GM23338 (cell line): ENCODE results near the gene KCNMB1. TPM values are rescaled to one million over a fixed set of nuclear protein-coding genes. Genes with fewer than 3 reads are reported as not detected.

Experiments
- ATAC-seq: fragments of 200-7000 bp; cut with Tn5 transposase; 3 replicates; pipeline ENCODE4 v1.9.1; 2020
- DNase-seq: peaks from one replicate; pipeline ENCODE4 v3.0.0-alpha.2; 2015; ENCODE audit warnings: low spot score
- H2AFZ ChIP-seq: fragments of 200-600 bp; sonication (generic); 2 replicates; pipeline ENCODE4 v1.8.0; 2016; ENCODE audit warnings: antibody characterized with exemption, mild to moderate bottlenecking, moderate library complexity
- H3F3A ChIP-seq: fragments of 200-600 bp; sonication (generic); replicated peaks from 2 replicates; pipeline ENCODE4 v1.8.0; 2017; ENCODE audit warnings: antibody characterized with exemption, mixed run types, low read depth
- H3K27ac ChIP-seq: fragments of 200-600 bp; sonication (generic); 2 replicates; pipeline ENCODE4 v1.6.1; 2016; ENCODE audit warnings: low read depth
- H3K27me3 ChIP-seq: fragments of 200-600 bp; sonication (generic); 2 replicates; pipeline ENCODE4 v1.8.0; 2016; ENCODE audit warnings: mild to moderate bottlenecking, mixed run types, moderate library complexity; ENCODE audit not compliant: insufficient read depth
- H3K36me3 ChIP-seq: fragments of 200-600 bp; sonication (generic); 2 replicates; pipeline ENCODE4 v1.8.0; 2016; ENCODE audit warnings: mild to moderate bottlenecking; ENCODE audit not compliant: insufficient read depth
- H3K4me1 ChIP-seq: fragments of 200-600 bp; sonication (generic); 2 replicates; pipeline ENCODE4 v1.8.0; 2016; ENCODE audit warnings: mild to moderate bottlenecking, moderate library complexity; ENCODE audit not compliant: insufficient read depth
- H3K4me2 ChIP-seq: fragments of 200-600 bp; sonication (generic); 2 replicates; pipeline ENCODE4 v1.7.1; 2017; ENCODE audit warnings: mixed run types
- H3K4me3 ChIP-seq: fragments of 200-600 bp; sonication (generic); 2 replicates; pipeline ENCODE4 v1.6.1; 2016; ENCODE audit warnings: mixed run types
- H3K79me2 ChIP-seq: fragments of 200-600 bp; sonication (generic); replicated peaks from 2 replicates; pipeline ENCODE4 v1.8.0; 2017; ENCODE audit warnings: mild to moderate bottlenecking; ENCODE audit not compliant: insufficient read depth
- H3K9me2 ChIP-seq: fragments of 200-600 bp; sonication (generic); 2 replicates; pipeline ENCODE4 v1.8.0; 2017; ENCODE audit not compliant: insufficient read depth
- H4K20me1 ChIP-seq: fragments of 200-600 bp; sonication (generic); replicated peaks from 2 replicates; pipeline ENCODE4 v1.8.0; 2017; ENCODE audit warnings: mild to moderate bottlenecking; ENCODE audit not compliant: insufficient read depth
- H3K27ac Mint-ChIP-seq: 2 replicates; pipeline ENCODE4 v1.8.0; 2020; ENCODE audit warnings: inconsistent platforms, mild to moderate bottlenecking, moderate library complexity, mixed read lengths
- H3K27me3 Mint-ChIP-seq: 3 replicates; pipeline ENCODE4 v1.8.0; 2022; ENCODE audit warnings: low read depth, mild to moderate bottlenecking, moderate library complexity, mixed read lengths, inconsistent platforms; ENCODE audit not compliant: insufficient read depth, poor library complexity
- H3K36me3 Mint-ChIP-seq: 3 replicates; pipeline ENCODE4 v1.8.0; 2021; ENCODE audit warnings: low read depth, mild to moderate bottlenecking, inconsistent platforms, moderate library complexity, mixed read lengths
- H3K4me1 Mint-ChIP-seq: 3 replicates; pipeline ENCODE4 v1.8.0; 2020; ENCODE audit warnings: mild to moderate bottlenecking, inconsistent platforms, mixed read lengths
- H3K4me3 Mint-ChIP-seq: 3 replicates; pipeline ENCODE4 v1.8.0; 2021; ENCODE audit warnings: moderate library complexity, mild to moderate bottlenecking, inconsistent platforms, mixed read lengths
- H3K9me3 Mint-ChIP-seq: 3 replicates; pipeline ENCODE4 v1.8.0; 2020; ENCODE audit warnings: moderate library complexity, mild to moderate bottlenecking, inconsistent platforms, mixed read lengths
- CREB1 ChIP-seq: fragments of 250-450 bp; sonication (Bioruptor Pico); IDR thresholded peaks from 2 replicates; pipeline ENCODE4 v1.5.0; 2020; ENCODE audit warnings: low read depth, mild to moderate bottlenecking, moderate library complexity
- EZH2 ChIP-seq: fragments of 200-600 bp; sonication (generic); IDR thresholded peaks from one replicate; pipeline ENCODE4 v1.8.0; 2017; ENCODE audit warnings: antibody characterized with exemption, mild to moderate bottlenecking, low read depth; ENCODE audit not compliant: unreplicated experiment
- EZH2phosphoT487 ChIP-seq: fragments of 200-600 bp; sonication (generic); IDR thresholded peaks from one replicate; pipeline ENCODE4 v1.8.1; 2018; ENCODE audit warnings: antibody characterized with exemption; ENCODE audit not compliant: unreplicated experiment
- JUNB ChIP-seq: IDR thresholded peaks from one replicate; pipeline ENCODE4 v1.6.1; 2016; ENCODE audit warnings: antibody characterized with exemption; ENCODE audit not compliant: unreplicated experiment
- NANOG ChIP-seq: IDR thresholded peaks from 2 replicates; pipeline ENCODE4 v1.6.1; 2016; ENCODE audit warnings: antibody characterized with exemption, borderline replicate concordance
- POLR2AphosphoS5 ChIP-seq: IDR thresholded peaks from 2 replicates; pipeline ENCODE4 v1.6.1; 2016; ENCODE audit warnings: antibody characterized with exemption, low read depth
- STAT1 ChIP-seq: IDR thresholded peaks from one replicate; pipeline ENCODE4 v1.6.1; 2016; ENCODE audit warnings: antibody characterized with exemption; ENCODE audit not compliant: unreplicated experiment
- ZNF114 ChIP-seq: fragments of 250-450 bp; sonication (Bioruptor Pico); IDR thresholded peaks from 2 replicates; pipeline ENCODE4 v1.5.0; 2020; ENCODE audit warnings: mild to moderate bottlenecking, moderate library complexity
- ZNF331 ChIP-seq: fragments of 250-450 bp; sonication (Bioruptor Pico); IDR thresholded peaks from 2 replicates; pipeline ENCODE4 v1.5.0; 2020; ENCODE audit warnings: low read depth, mild to moderate bottlenecking, moderate library complexity
- polyA plus RNA-seq: library from polyadenylated mRNA; unstranded; fragments of >200 nt; fragmentation: Nextera tagmentation; extraction: Ambion mirVana; gene quantifications from 2 replicates; pipeline ENCODE4 v1.2.1, GENCODE V29; 2016
- total RNA-seq: library from RNA; depleted of rRNA; stranded (reverse); fragments of >200 nt; shearing (Covaris generic); gene quantifications from 2 replicates; pipeline ENCODE4 v1.2.3, GENCODE V29; 2014
- TF ChIP-seq, protein P1 (sequence below): IDR thresholded peaks from 2 replicates; pipeline ENCODE4 v1.6.1; 2016; ENCODE audit warnings: antibody characterized with exemption
- TF ChIP-seq, protein P2 (sequence below), 2 experiments: fragments of 200-600 bp in 1 of 2; sonication (generic) in 1 of 2; conservative IDR thresholded peaks; 2 replicates each; pipeline versions ENCODE4 v1.5.1 to v1.6.1; 2016 to 2017; ENCODE audit warnings: antibody characterized with exemption in 2 of 2, low read depth in 2 of 2, mild to moderate bottlenecking in 2 of 2, moderate library complexity in 1 of 2
- TF ChIP-seq, protein P3 (sequence below): fragments of 250-450 bp; sonication (Bioruptor Pico); IDR thresholded peaks from 2 replicates; pipeline ENCODE4 v1.5.0; 2020; ENCODE audit warnings: mild to moderate bottlenecking, moderate library complexity
- TF ChIP-seq, protein P4 (sequence below): IDR thresholded peaks from one replicate; pipeline ENCODE4 v1.6.1; 2018; ENCODE audit warnings: antibody characterized with exemption; ENCODE audit not compliant: unreplicated experiment

KCNMB1 gene
- total and polyA plus RNA-seq, 2 experiments from 2014 or later = 0.17 to 0.19 TPM

DNA sequence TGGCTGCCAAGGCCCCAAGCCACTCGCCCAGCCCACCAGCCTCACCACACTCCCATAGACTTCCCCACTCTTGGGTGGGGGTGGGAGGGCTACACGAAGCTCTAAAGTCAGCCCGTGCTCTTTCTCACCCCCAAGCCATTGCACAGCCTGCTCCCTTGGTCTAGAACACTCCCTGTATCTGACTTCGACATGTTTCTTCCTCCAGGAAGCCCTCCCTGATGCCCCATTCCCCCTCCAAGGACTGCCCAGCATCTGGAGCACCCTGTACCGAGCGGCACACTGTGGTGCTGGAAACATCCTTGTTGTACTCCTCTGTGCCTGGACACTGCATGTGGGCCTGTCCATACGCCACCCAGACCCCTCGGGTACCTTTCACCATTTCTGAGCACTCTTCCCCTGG lies 49.4 kb upstream of the KCNMB1 start:
- Mint-ChIP-seq H3K36me3 (no peaks in the 10 kb centered on the region; the same call in 2 of the 3 replicates), H3K27ac (no peak overlapping the region)
- no peak overlapping the region for H3K4me3 ChIP-seq

More for the DNA sequence above, 49.4 kb upstream of the KCNMB1 start:
- TF ChIP-seq EZH2 = no peak
- TF ChIP-seq, protein P1, sequence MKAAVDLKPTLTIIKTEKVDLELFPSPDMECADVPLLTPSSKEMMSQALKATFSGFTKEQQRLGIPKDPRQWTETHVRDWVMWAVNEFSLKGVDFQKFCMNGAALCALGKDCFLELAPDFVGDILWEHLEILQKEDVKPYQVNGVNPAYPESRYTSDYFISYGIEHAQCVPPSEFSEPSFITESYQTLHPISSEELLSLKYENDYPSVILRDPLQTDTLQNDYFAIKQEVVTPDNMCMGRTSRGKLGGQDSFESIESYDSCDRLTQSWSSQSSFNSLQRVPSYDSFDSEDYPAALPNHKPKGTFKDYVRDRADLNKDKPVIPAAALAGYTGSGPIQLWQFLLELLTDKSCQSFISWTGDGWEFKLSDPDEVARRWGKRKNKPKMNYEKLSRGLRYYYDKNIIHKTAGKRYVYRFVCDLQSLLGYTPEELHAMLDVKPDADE = no peak
- no peak for TF ChIP-seq ZNF114 (CRISPR knock-in tag)
- TF ChIP-seq EZH2phosphoT487 = no peak
- no peak for TF ChIP-seq NANOG
- TF ChIP-seq POLR2AphosphoS5 = no peak
- no peak for TF ChIP-seq STAT1
- TF ChIP-seq, protein P2, sequence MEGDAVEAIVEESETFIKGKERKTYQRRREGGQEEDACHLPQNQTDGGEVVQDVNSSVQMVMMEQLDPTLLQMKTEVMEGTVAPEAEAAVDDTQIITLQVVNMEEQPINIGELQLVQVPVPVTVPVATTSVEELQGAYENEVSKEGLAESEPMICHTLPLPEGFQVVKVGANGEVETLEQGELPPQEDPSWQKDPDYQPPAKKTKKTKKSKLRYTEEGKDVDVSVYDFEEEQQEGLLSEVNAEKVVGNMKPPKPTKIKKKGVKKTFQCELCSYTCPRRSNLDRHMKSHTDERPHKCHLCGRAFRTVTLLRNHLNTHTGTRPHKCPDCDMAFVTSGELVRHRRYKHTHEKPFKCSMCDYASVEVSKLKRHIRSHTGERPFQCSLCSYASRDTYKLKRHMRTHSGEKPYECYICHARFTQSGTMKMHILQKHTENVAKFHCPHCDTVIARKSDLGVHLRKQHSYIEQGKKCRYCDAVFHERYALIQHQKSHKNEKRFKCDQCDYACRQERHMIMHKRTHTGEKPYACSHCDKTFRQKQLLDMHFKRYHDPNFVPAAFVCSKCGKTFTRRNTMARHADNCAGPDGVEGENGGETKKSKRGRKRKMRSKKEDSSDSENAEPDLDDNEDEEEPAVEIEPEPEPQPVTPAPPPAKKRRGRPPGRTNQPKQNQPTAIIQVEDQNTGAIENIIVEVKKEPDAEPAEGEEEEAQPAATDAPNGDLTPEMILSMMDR (conservative IDR thresholded peaks at IDR 0.05; ENCODE audit: low read depth in 2 of 2) = no peak
- no peak for TF ChIP-seq JUNB
- no peak for TF ChIP-seq ZNF331 (CRISPR knock-in tag)
- TF ChIP-seq CREB1 = no peak
- TF ChIP-seq, protein P3, sequence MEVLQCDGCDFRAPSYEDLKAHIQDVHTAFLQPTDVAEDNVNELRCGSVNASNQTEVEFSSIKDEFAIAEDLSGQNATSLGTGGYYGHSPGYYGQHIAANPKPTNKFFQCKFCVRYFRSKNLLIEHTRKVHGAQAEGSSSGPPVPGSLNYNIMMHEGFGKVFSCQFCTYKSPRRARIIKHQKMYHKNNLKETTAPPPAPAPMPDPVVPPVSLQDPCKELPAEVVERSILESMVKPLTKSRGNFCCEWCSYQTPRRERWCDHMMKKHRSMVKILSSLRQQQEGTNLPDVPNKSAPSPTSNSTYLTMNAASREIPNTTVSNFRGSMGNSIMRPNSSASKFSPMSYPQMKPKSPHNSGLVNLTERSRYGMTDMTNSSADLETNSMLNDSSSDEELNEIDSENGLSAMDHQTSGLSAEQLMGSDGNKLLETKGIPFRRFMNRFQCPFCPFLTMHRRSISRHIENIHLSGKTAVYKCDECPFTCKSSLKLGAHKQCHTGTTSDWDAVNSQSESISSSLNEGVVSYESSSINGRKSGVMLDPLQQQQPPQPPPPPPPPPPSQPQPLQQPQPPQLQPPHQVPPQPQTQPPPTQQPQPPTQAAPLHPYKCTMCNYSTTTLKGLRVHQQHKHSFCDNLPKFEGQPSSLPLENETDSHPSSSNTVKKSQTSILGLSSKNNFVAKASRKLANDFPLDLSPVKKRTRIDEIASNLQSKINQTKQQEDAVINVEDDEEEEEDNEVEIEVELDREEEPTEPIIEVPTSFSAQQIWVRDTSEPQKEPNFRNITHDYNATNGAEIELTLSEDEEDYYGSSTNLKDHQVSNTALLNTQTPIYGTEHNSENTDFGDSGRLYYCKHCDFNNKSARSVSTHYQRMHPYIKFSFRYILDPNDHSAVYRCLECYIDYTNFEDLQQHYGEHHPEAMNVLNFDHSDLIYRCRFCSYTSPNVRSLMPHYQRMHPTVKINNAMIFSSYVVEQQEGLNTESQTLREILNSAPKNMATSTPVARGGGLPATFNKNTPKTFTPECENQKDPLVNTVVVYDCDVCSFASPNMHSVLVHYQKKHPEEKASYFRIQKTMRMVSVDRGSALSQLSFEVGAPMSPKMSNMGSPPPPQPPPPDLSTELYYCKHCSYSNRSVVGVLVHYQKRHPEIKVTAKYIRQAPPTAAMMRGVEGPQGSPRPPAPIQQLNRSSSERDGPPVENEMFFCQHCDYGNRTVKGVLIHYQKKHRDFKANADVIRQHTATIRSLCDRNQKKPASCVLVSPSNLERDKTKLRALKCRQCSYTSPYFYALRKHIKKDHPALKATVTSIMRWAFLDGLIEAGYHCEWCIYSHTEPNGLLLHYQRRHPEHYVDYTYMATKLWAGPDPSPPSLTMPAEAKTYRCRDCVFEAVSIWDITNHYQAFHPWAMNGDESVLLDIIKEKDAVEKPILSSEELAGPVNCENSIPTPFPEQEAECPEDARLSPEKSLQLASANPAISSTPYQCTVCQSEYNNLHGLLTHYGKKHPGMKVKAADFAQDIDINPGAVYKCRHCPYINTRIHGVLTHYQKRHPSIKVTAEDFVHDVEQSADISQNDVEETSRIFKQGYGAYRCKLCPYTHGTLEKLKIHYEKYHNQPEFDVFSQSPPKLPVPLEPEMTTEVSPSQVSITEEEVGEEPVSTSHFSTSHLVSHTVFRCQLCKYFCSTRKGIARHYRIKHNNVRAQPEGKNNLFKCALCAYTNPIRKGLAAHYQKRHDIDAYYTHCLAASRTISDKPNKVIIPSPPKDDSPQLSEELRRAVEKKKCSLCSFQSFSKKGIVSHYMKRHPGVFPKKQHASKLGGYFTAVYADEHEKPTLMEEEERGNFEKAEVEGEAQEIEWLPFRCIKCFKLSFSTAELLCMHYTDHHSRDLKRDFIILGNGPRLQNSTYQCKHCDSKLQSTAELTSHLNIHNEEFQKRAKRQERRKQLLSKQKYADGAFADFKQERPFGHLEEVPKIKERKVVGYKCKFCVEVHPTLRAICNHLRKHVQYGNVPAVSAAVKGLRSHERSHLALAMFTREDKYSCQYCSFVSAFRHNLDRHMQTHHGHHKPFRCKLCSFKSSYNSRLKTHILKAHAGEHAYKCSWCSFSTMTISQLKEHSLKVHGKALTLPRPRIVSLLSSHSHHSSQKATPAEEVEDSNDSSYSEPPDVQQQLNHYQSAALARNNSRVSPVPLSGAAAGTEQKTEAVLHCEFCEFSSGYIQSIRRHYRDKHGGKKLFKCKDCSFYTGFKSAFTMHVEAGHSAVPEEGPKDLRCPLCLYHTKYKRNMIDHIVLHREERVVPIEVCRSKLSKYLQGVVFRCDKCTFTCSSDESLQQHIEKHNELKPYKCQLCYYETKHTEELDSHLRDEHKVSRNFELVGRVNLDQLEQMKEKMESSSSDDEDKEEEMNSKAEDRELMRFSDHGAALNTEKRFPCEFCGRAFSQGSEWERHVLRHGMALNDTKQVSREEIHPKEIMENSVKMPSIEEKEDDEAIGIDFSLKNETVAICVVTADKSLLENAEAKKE (CRISPR knock-in tag) = no peak
- TF ChIP-seq, protein P4, sequence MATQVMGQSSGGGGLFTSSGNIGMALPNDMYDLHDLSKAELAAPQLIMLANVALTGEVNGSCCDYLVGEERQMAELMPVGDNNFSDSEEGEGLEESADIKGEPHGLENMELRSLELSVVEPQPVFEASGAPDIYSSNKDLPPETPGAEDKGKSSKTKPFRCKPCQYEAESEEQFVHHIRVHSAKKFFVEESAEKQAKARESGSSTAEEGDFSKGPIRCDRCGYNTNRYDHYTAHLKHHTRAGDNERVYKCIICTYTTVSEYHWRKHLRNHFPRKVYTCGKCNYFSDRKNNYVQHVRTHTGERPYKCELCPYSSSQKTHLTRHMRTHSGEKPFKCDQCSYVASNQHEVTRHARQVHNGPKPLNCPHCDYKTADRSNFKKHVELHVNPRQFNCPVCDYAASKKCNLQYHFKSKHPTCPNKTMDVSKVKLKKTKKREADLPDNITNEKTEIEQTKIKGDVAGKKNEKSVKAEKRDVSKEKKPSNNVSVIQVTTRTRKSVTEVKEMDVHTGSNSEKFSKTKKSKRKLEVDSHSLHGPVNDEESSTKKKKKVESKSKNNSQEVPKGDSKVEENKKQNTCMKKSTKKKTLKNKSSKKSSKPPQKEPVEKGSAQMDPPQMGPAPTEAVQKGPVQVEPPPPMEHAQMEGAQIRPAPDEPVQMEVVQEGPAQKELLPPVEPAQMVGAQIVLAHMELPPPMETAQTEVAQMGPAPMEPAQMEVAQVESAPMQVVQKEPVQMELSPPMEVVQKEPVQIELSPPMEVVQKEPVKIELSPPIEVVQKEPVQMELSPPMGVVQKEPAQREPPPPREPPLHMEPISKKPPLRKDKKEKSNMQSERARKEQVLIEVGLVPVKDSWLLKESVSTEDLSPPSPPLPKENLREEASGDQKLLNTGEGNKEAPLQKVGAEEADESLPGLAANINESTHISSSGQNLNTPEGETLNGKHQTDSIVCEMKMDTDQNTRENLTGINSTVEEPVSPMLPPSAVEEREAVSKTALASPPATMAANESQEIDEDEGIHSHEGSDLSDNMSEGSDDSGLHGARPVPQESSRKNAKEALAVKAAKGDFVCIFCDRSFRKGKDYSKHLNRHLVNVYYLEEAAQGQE = no peak
- no peak for ATAC-seq
- Histone ChIP-seq H3K27me3 (no peaks in the 10 kb centered on the region), H3F3A (no peaks in the 10 kb centered on the region), H4K20me1 (no peaks in the 10 kb centered on the region), H3K27ac (no peak overlapping the region), H3K9me2 (no peaks in the 10 kb centered on the region), H3K4me2 (no peak overlapping the region), H3K36me3 (no peaks in the 10 kb centered on the region), H2AFZ (no peak overlapping the region), H3K79me2 (no peaks in the 10 kb centered on the region), H3K4me1 (peaks cover 17% of the 10 kb centered on the region)
- no peak overlapping the region for H3K4me3 Mint-ChIP-seq
- H3K9me3 Mint-ChIP-seq = no peaks in the 10 kb centered on the region
- no peak for DNase-seq
- H3K27me3 Mint-ChIP-seq = peaks cover 6% of the 10 kb centered on the region
- peaks cover 32% of the 10 kb centered on the region for H3K4me1 Mint-ChIP-seq
